DOHH2 (cell line): ENCODE measurements around the gene SGCE.

Experiments used
- EZH2phosphoT487 ChIP-seq: fragments of 200-600 bp; sonication (generic); IDR thresholded peaks from 2 replicates; pipeline ENCODE4 v1.6.1; 2017; ENCODE audit warnings: borderline replicate concordance, mild to moderate bottlenecking, antibody characterized with exemption, low read length, moderate library complexity, mixed read lengths
- TF ChIP-seq, protein P1 (sequence below): fragments of 200-600 bp; sonication (generic); IDR thresholded peaks from one replicate; pipeline ENCODE4 v1.5.1; 2014; ENCODE audit warnings: antibody characterized with exemption, mild to moderate bottlenecking, low read depth, low read length; ENCODE audit not compliant: poor library complexity, severe bottlenecking

DNA sequence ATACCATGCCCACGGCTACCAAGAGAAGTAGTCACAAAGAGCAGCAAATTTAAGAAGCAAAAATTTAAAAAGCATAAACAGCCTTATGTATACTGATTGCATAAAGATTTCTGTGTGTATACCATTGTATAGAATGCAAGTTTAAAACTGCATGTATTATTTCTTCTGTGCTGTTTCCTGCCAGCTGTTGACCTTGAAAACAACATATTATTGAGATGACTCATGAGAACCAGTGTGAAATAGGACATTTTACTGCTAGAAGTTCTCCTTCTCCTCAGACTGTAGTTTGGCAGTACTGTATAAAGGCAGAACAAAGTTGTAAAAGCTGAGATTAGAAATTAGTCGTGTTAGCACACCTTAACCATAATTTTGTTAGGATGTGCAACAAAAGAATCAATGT is 42.3 kb upstream of the SGCE start:
- TF ChIP-seq, protein P1, sequence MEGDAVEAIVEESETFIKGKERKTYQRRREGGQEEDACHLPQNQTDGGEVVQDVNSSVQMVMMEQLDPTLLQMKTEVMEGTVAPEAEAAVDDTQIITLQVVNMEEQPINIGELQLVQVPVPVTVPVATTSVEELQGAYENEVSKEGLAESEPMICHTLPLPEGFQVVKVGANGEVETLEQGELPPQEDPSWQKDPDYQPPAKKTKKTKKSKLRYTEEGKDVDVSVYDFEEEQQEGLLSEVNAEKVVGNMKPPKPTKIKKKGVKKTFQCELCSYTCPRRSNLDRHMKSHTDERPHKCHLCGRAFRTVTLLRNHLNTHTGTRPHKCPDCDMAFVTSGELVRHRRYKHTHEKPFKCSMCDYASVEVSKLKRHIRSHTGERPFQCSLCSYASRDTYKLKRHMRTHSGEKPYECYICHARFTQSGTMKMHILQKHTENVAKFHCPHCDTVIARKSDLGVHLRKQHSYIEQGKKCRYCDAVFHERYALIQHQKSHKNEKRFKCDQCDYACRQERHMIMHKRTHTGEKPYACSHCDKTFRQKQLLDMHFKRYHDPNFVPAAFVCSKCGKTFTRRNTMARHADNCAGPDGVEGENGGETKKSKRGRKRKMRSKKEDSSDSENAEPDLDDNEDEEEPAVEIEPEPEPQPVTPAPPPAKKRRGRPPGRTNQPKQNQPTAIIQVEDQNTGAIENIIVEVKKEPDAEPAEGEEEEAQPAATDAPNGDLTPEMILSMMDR, result no peak
- no peak for TF ChIP-seq EZH2phosphoT487
